C4-2B (cell line): ENCODE measurements around the gene CCDC107.
"Not testable (repeated sequence)": the region's sequence is repeated elsewhere in the genome, so short reads cannot be mapped to it uniquely, and the experiment has no call there.

Experiments
- ZFX ChIP-seq: fragments of 450-650 bp; IDR thresholded peaks from 2 replicates; pipeline ENCODE4 v1.6.1; 2017
- TF ChIP-seq, protein P1 (sequence below): fragments of 450-650 bp; conservative IDR thresholded peaks from 2 replicates; pipeline ENCODE4 v1.5.1; 2017; ENCODE audit warnings: mild to moderate bottlenecking

DNA sequence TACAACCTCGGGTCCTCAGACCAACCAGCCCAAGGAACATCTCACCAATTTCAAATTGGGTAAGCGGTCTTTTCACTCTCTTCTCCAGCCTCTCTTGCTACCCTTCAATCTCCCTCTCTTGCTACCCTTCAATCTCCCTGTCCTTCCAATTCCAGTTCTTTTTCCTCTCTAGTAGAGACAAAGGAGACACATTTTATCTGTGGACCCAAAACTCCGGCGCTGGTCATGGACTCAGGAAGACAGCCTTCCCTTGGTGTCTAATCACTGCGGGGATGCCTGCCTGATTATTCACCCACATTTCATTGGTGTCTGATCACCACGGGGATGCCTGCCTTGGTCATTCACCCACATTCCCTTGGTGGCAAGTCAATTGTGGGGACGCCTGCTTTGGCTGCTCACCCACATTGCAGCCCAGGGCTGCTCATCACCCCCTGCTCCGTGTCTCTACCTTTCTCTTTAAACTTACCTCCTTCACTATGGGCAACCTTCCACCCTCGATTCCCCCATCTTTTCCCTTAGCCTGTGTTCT is 20.6 kb upstream of the CCDC107 start:
- TF ChIP-seq, protein P1, sequence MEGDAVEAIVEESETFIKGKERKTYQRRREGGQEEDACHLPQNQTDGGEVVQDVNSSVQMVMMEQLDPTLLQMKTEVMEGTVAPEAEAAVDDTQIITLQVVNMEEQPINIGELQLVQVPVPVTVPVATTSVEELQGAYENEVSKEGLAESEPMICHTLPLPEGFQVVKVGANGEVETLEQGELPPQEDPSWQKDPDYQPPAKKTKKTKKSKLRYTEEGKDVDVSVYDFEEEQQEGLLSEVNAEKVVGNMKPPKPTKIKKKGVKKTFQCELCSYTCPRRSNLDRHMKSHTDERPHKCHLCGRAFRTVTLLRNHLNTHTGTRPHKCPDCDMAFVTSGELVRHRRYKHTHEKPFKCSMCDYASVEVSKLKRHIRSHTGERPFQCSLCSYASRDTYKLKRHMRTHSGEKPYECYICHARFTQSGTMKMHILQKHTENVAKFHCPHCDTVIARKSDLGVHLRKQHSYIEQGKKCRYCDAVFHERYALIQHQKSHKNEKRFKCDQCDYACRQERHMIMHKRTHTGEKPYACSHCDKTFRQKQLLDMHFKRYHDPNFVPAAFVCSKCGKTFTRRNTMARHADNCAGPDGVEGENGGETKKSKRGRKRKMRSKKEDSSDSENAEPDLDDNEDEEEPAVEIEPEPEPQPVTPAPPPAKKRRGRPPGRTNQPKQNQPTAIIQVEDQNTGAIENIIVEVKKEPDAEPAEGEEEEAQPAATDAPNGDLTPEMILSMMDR = not testable (repeated sequence)
- TF ChIP-seq ZFX = not testable (repeated sequence)
